ENCODE data around the gene CHST3. TPM values are rescaled to one million over a fixed set of nuclear protein-coding genes. Genes with fewer than 3 reads are reported as not detected.
A peak's percentile ranks its signal among the peaks of the same experiment; 100 is the strongest.

CHST3 gene
- total RNA-seq, 1 donor from 2014 or later: 21.7 TPM

DNA sequence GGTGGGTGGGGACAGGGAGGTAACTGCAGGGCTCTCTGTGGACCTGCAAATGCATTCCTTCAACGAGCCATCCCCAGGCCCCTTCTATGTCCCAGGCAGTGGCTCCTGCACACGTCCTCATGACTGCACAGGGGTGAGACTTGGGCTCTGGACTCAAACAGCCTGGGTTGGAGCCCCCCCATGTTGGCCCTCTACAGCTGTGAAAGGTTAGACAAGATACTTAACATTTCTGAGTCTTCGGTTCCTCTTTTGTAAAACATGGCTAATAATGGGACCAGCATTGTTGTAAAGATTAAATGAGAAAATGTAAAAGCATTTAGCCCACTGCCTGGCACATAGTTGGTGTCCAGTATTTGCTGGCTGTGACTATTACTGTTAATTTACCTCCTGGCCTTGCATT is 41.8 kb downstream of the CHST3 start:
- Mint-ChIP-seq H3K27ac (no peak overlapping the region), H3K9me3 (peaks cover 3% of the 10 kb centered on the region), H3K4me3 (no peak overlapping the region), H3K36me3 (peaks cover 20% of the 10 kb centered on the region), H3K27me3 (no peaks in the 10 kb centered on the region), H3K4me1 (ENCODE audit: unreplicated experiment) (peaks cover 18% of the 10 kb centered on the region)
- DNase-seq (ENCODE audit: extremely low spot score, unreplicated experiment): no peak
- TF ChIP-seq, protein P1, sequence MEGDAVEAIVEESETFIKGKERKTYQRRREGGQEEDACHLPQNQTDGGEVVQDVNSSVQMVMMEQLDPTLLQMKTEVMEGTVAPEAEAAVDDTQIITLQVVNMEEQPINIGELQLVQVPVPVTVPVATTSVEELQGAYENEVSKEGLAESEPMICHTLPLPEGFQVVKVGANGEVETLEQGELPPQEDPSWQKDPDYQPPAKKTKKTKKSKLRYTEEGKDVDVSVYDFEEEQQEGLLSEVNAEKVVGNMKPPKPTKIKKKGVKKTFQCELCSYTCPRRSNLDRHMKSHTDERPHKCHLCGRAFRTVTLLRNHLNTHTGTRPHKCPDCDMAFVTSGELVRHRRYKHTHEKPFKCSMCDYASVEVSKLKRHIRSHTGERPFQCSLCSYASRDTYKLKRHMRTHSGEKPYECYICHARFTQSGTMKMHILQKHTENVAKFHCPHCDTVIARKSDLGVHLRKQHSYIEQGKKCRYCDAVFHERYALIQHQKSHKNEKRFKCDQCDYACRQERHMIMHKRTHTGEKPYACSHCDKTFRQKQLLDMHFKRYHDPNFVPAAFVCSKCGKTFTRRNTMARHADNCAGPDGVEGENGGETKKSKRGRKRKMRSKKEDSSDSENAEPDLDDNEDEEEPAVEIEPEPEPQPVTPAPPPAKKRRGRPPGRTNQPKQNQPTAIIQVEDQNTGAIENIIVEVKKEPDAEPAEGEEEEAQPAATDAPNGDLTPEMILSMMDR (conservative IDR thresholded peaks at IDR 0.05): no peak

DNA sequence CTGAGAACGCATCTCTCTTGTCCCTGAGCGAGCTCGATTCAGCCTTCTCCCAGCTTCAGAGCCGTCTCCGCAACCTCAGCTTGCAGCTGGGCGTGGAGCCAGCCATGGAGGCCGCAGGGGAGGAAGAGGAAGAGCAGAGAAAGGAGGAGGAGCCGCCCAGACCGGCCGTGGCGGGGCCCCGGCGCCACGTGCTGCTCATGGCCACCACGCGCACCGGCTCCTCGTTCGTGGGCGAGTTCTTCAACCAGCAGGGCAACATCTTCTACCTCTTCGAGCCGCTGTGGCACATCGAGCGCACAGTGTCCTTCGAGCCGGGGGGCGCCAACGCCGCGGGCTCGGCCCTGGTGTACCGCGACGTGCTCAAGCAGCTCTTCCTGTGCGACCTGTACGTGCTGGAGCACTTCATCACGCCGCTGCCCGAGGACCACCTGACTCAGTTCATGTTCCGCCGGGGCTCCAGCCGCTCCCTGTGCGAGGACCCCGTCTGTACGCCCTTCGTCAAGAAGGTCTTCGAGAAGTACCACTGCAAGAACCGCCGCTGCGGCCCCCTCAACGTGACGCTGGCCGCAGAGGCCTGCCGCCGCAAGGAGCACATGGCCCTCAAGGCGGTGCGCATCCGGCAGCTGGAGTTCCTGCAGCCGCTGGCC is 43.2 kb downstream of the CHST3 start:
- TF ChIP-seq, protein P1 (conservative IDR thresholded peaks at IDR 0.05): no peak
- Mint-ChIP-seq H3K4me3 (no peak overlapping the region), H3K36me3 (peaks cover 20% of the 10 kb centered on the region), H3K9me3 (peaks cover 3% of the 10 kb centered on the region), H3K4me1 (ENCODE audit: unreplicated experiment) (peaks cover 18% of the 10 kb centered on the region), H3K27me3 (no peaks in the 10 kb centered on the region), H3K27ac (no peak overlapping the region)
- DNase-seq (ENCODE audit: extremely low spot score, unreplicated experiment): no peak

DNA sequence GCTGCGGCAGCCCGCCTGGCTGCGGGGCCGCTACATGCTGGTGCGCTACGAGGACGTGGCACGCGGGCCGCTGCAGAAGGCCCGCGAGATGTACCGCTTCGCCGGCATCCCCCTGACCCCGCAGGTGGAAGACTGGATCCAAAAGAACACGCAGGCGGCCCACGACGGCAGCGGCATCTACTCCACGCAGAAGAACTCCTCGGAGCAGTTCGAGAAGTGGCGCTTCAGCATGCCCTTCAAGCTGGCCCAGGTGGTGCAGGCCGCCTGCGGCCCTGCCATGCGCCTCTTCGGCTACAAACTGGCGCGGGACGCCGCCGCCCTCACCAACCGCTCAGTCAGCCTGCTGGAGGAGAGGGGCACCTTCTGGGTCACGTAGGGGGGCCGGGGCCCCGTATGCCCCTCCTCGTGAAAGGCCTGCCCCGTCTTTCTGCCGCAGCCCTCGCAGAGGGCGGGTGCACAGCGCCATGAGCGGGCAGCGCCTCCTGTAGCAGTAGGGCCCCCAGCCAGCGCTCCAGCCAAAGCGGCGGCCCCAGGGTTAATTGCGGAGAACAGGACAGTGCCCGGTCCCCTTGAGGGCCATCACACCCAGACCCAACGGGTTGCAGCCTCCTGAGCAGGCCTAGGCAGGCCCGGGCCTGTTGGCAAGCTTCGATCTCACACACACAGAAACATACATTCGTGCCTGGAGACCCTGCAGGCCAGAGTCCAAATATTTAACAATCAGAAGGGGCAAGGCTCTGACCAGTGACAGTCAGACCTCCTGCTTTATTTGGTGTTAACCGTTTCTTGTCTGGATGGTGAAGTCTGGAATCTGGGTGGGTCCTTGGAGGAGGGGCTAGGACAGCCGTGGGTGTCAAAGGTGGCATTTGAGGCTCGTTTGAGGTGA is 44.1 kb downstream of the CHST3 start:
- no peak for DNase-seq (ENCODE audit: extremely low spot score, unreplicated experiment)
- peak overlapping the region; percentile 93 for H3K27ac Mint-ChIP-seq
- peaks cover 23% of the 10 kb centered on the region for H3K36me3 Mint-ChIP-seq
- no peaks in the 10 kb centered on the region for H3K27me3 Mint-ChIP-seq
- H3K9me3 Mint-ChIP-seq: peaks cover 3% of the 10 kb centered on the region
- no peak overlapping the region for H3K4me3 Mint-ChIP-seq
- TF ChIP-seq, protein P1 (conservative IDR thresholded peaks at IDR 0.05): no peak
- H3K4me1 Mint-ChIP-seq (ENCODE audit: unreplicated experiment): peaks cover 23% of the 10 kb centered on the region

DNA sequence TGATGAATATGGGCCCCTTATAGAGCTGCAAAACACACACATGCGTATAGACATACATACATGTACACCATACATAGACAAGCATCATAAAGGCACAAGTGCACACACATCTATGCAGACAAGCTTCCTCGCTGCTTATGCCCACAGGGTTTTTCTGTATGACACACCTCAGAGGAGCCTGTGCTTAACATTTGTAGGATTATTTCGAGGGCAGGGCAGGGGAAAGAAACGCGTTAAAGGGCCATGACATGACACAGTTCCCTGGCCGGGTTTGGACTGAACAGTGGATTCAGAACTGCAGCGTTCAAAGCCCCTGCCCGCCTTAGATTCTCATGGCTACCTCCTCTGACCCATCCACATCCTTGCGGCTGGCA is 44.8 kb downstream of the CHST3 start:
- Mint-ChIP-seq H3K4me3 (peak overlapping the region; percentile 36), H3K27ac (peak overlapping the region; percentile 93), H3K27me3 (no peaks in the 10 kb centered on the region), H3K36me3 (peaks cover 23% of the 10 kb centered on the region), H3K9me3 (peaks cover 3% of the 10 kb centered on the region), H3K4me1 (ENCODE audit: unreplicated experiment) (peaks cover 29% of the 10 kb centered on the region)
- no peak for DNase-seq (ENCODE audit: extremely low spot score, unreplicated experiment)
- TF ChIP-seq, protein P1 (conservative IDR thresholded peaks at IDR 0.05): no peak

DNA sequence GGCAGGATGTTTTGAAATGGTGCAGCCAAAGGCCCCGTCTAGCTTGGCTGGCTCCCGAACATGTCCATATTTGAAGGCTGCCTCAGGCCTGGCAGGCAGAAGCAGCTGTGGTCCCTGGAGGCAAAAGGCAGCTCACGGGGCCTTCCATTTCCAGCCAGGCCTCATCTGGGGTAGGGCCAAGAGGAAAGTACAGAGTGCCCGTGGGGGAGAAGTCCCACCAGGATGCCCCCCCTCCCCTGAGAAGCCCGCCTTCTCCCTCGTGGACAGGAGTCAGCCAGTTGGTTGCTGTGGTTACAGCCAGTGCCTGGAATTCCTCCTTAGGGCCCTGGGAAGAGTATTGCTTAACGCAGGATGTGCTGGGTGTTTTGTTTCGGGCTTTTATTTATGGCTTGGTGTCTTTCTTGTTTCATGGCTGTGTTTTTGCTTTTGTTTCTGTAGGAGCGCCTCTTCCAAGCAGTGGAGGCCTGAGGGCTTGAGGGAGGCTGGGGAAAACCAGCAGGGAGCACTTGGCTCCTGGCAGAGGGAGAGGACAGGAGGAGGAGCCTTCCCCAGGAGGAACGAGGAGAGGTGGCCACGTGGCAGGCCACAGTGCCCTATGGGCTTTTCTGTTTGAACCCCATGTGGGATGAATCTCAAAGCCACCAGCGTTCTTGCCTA is 45.4 kb downstream of the CHST3 start:
- Mint-ChIP-seq H3K4me3 (peak overlapping the region; percentile 51), H3K4me1 (ENCODE audit: unreplicated experiment) (peaks cover 31% of the 10 kb centered on the region), H3K36me3 (peaks cover 23% of the 10 kb centered on the region), H3K27ac (peak overlapping the region; percentile 93), H3K9me3 (peaks cover 3% of the 10 kb centered on the region), H3K27me3 (no peaks in the 10 kb centered on the region)
- TF ChIP-seq, protein P1 (conservative IDR thresholded peaks at IDR 0.05): no peak
- DNase-seq (ENCODE audit: extremely low spot score, unreplicated experiment): no peak

Data from type B pancreatic cell (in vitro differentiated cells).